ENCODE measurements around the gene CXCL6.

The CXCL6 gene

GRCh38 chr4:73847526-73848182, 11.2 kb downstream of the CXCL6 start:
- no peak for DNase-seq (ENCODE audit: low read depth)
- no peak overlapping the region for H3K4me3 ChIP-seq (ENCODE audit: control insufficient read depth, low read depth, low read length)
- no peak for TF ChIP-seq CTCF (conservative IDR thresholded peaks at IDR 0.05; ENCODE audit: control insufficient read depth, insufficient read depth, low read depth, low read length)

GRCh38 chr4:73848183-73848777, 11.8 kb downstream of the CXCL6 start:
- DNase-seq (ENCODE audit: low read depth), result no peak
- no peak overlapping the region for H3K4me3 ChIP-seq (ENCODE audit: control insufficient read depth, low read depth, low read length)
- no peak for TF ChIP-seq CTCF (conservative IDR thresholded peaks at IDR 0.05; ENCODE audit: control insufficient read depth, insufficient read depth, low read depth, low read length)

GRCh38 chr4:73850261-73850970, 13.9 kb downstream of the CXCL6 start:
- TF ChIP-seq CTCF (conservative IDR thresholded peaks at IDR 0.05; ENCODE audit: control insufficient read depth, insufficient read depth, low read depth, low read length), result no peak
- H3K4me3 ChIP-seq (ENCODE audit: control insufficient read depth, low read depth, low read length), result no peak overlapping the region
- DNase-seq (ENCODE audit: low read depth), result no peak

- no peak for DNase-seq (ENCODE audit: low read depth)
- H3K4me3 ChIP-seq (ENCODE audit: control insufficient read depth, low read depth, low read length), result no peak overlapping the region
- no peak for TF ChIP-seq CTCF (conservative IDR thresholded peaks at IDR 0.05; ENCODE audit: control insufficient read depth, insufficient read depth, low read depth, low read length)
Observed at GRCh38 chr4:73851293-73851692, 14.8 kb downstream of the CXCL6 start.

GRCh38 chr4:73852771-73853170, 16.3 kb downstream of the CXCL6 start:
- H3K4me3 ChIP-seq (ENCODE audit: control insufficient read depth, low read depth, low read length), result no peak overlapping the region
- TF ChIP-seq CTCF (conservative IDR thresholded peaks at IDR 0.05; ENCODE audit: control insufficient read depth, insufficient read depth, low read depth, low read length), result no peak
- no peak for DNase-seq (ENCODE audit: low read depth)

GRCh38 chr4:73853246-73853704, 16.8 kb downstream of the CXCL6 start, which contains the start of gene PF4V1:
PF4V1 (plus strand) TSS chr4:73853296; CDS start chr4:73853363, 67 bp downstream.
- peak within 1 kb of the TSS; percentile 18 for H3K4me3 ChIP-seq (ENCODE audit: control insufficient read depth, low read depth, low read length)
- peak; percentile 43 for DNase-seq (ENCODE audit: low read depth)

More at GRCh38 chr4:73853246-73853704, 16.8 kb downstream of the CXCL6 start, which contains the start of gene PF4V1:
- peak; percentile 35 for TF ChIP-seq CTCF (conservative IDR thresholded peaks at IDR 0.05; ENCODE audit: control insufficient read depth, insufficient read depth, low read depth, low read length)

Data from fibroblast of mammary gland (primary cell).